Measurements from ENCODE around the gene MAMSTR.
"Not testable (repeated sequence)": the region's sequence is repeated elsewhere in the genome, so short reads cannot be mapped to it uniquely, and the experiment has no call there.

The MAMSTR gene

GRCh38 chr19:48683349-48683748, 36.2 kb downstream of the MAMSTR start:
- no peak for DNase-seq

- DNase-seq = no peak
These were observed 38.4 kb downstream of the MAMSTR start for GRCh38 chr19:48681127-48681470.

- DNase-seq = no peak
These were observed 38.9 kb downstream of the MAMSTR start for GRCh38 chr19:48680436-48681126.

GRCh38 chr19:48680006-48680405, 39.5 kb downstream of the MAMSTR start:
- DNase-seq = not testable (repeated sequence)

GRCh38 chr19:48678201-48678600, 41.3 kb downstream of the MAMSTR start:
- no peak for DNase-seq

- DNase-seq = no peak
These were observed 42.6 kb downstream of the MAMSTR start for GRCh38 chr19:48676887-48677286.

GRCh38 chr19:48676487-48676886, 43.0 kb downstream of the MAMSTR start:
- no peak for DNase-seq

GRCh38 chr19:48674921-48675824, 44.4 kb downstream of the MAMSTR start:
- peak; percentile 83 for DNase-seq

GRCh38 chr19:48674216-48674809, 45.2 kb downstream of the MAMSTR start:
- DNase-seq = no peak

- no peak for DNase-seq
These were observed 46.0 kb downstream of the MAMSTR start for GRCh38 chr19:48673436-48674100.

GRCh38 chr19:48672994-48673393, 46.5 kb downstream of the MAMSTR start, which contains the start of gene NTN5:
TSS of gene NTN5 (minus strand) at chr19:48673017. CDS start at chr19:48670986, 2,031 bp downstream.
- no peak for DNase-seq

- DNase-seq = no peak
These were observed 48.0 kb downstream of the MAMSTR start for GRCh38 chr19:48671446-48671995.

- DNase-seq = no peak
These were observed 48.7 kb downstream of the MAMSTR start for GRCh38 chr19:48670699-48671445.

GRCh38 chr19:48669903-48670668, 49.4 kb downstream of the MAMSTR start:
- DNase-seq = no peak

GRCh38 chr19:48668761-48669160, 50.8 kb downstream of the MAMSTR start:
- DNase-seq = no peak

GRCh38 chr19:48668332-48668731, 51.2 kb downstream of the MAMSTR start:
- no peak for DNase-seq

GRCh38 chr19:48665786-48666185, 53.7 kb downstream of the MAMSTR start:
- no peak for DNase-seq

GRCh38 chr19:48664476-48664875, 55.0 kb downstream of the MAMSTR start:
- DNase-seq = no peak

- DNase-seq = no peak
These were observed 55.9 kb downstream of the MAMSTR start for GRCh38 chr19:48663667-48664066.
